ENCODE results near the gene UBQLN4.

Gene UBQLN4

DNA sequence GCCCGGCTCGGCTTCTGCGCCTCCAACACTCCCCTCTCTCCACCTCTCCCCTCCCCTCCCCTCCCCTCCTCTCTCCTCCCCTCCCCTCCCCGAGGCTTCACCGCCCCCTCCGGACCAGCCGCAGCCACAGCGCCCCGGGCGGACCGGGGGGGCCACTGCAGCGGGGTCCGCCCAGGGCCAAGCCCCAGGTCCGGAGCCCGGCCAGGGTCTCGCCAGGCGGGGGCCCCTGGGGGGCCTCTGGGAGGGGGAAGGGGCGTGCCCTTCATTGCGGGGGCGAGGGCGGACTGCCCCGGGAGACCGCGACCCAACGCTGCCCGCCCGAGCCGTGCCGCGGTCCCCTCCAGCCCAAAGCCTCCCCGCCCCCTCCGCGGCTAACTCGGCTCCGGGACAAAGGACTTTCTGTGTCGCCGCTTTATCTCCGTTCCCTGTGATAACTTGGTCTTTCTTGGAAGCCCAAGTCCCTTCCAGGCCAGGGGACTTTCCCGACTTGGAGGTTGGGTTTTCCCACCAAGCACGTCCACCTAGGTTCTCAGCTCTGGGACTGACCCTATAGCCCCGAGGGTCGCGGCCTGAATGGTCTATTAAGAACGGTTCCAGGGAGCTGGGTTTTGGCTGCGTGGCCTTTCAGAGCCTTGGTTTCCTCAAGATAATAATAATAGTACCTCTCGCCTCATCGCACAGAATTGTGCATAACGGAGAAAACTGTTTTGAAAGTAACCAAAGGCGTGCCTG is at the start of gene UBQLN4:
TSS of gene UBQLN4 (minus strand) at position 31 of the 732 bp plus-strand sequence. CDS start 97 bp downstream, outside the sequence.
- DNase-seq: peak; percentile 92

DNA sequence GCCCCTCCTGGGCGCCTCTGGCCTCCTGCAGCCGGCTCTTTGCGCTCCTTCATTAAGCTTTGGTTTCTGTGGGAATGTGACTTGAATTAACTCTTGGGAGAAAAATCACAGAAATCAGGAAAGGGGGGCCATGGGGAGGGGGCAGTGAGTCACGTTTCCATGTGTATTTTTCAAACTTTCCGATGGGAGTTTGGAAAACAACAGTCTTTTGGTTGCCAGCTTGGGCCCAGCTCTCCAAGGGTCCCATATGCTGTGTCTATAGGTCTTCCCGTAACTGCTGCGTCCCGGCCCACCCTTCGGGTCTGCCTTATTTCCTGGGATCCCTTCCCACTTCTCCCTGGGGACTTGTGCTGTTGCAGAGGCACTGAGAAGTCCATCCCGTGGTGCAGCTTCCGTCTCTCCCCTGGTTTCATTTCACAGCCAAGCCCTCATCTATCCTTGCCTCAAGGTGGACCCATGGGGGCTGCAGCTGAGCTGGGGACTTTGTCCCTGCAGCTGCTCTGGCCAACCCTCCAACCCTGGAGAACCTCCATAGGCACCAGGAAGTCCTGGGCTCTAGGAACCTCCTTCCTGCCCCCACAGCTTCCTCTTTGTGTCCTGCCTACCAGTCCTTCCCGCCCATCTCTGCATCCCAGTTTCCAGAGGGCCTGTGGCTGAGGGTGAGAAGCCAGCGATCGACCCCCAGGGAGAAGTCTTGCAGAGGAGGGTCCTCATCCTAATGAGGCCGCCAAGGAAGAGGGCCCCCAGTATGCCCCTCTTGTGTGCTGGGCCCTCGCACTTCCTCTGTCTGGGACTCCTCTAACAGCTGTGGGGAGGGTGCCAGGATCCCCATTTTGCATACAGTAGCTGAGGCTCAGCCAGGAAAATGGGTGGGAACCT is 49.3 kb upstream of the UBQLN4 start:
- no peak for DNase-seq

DNA sequence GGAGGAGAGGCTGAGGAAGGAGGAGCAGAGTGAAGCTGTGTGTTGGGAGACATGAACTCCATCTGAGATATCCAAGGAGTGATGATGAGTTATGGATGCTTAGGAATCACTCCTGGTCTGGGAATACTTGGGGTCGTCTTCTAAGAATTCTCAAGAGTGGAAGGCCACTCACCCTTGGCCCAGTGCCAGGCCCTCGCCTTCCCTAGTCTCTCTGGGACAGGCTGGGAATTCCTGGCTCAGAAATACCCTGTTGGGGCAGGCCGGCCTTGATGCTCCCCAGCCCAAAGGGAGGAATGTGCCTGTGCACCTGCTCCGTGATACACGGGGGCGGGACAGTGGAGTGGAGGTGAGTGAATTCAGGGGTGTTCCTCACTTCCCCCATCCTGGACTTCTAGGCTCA is 48.3 kb upstream of the UBQLN4 start:
- no peak for DNase-seq

DNA sequence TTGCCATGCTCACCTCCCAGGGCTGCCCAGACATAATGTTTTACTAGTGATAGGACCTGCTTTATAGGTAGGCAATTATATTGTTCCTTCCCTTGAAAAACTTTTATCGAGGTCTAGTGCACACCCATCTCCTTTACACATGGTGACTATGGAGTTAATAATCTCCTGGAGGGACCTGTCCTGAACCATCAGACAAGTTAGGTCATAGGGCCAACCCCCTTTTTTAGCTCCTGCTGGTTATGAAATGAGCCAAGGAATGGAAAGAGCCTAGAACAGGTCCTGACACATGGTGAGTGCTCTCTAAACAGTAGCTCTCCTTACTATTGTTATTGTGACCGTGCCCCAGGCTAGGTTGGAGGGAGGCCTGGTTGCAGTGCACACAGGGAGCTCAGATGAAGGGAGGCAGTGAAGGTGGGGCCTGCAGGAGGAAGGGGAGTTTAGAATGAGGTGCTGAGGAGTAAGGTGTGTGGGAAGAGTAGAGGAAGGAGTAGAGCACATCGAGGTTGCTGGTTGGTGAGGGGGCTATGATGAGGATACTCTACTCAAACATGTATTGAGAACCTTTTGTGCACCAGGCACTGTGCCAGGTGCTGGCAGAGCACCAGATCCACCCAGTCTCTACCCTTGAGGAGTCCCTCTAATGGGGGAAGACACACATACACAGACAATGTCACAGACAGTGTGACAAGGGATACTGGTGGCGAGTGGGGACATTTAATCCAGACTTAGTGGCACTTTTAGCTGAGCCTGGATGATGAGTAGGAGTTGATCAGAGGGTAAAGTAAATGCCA is 46.8 kb upstream of the UBQLN4 start:
- DNase-seq: no peak

DNA sequence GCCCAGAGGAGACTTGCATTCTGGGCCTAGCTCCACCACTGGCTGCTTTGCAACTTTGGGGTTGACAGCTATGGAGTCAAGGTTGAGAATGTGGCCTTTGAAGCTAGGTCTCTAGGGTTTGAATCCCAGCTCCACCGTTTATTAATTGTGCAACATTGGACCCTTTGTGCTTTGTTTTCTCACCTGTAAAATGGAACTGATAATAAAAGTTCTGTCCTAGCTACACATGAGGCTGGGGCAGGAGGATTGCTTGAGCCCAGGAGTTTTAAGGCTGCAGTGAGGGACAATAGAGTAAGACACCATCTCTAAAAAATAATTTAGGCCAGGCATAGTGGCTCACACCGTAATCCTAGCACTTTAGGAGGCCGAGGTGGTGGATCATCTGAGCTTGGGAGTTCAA is 45.7 kb upstream of the UBQLN4 start:
- DNase-seq: no peak

DNA sequence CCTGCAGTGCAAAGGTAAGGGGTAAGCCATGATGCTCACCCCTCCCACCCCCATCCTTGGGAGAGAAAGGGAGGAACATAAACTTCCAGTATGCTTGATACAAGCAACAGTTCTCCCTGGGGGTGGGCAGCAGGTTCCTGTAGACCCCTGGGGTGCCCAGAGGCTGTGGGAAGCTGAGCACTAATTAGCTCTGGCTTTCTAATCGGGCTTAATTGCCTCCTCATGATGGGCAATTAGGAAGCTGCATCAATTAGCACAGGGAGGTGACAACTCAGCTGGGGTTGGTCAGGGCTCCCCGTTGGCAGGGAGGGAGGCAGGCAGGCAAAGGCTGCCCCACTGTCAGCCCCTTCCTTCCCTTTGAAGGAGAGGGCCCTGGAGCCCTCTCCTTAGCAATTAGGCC is 45.2 kb upstream of the UBQLN4 start:
- DNase-seq: no peak

DNA sequence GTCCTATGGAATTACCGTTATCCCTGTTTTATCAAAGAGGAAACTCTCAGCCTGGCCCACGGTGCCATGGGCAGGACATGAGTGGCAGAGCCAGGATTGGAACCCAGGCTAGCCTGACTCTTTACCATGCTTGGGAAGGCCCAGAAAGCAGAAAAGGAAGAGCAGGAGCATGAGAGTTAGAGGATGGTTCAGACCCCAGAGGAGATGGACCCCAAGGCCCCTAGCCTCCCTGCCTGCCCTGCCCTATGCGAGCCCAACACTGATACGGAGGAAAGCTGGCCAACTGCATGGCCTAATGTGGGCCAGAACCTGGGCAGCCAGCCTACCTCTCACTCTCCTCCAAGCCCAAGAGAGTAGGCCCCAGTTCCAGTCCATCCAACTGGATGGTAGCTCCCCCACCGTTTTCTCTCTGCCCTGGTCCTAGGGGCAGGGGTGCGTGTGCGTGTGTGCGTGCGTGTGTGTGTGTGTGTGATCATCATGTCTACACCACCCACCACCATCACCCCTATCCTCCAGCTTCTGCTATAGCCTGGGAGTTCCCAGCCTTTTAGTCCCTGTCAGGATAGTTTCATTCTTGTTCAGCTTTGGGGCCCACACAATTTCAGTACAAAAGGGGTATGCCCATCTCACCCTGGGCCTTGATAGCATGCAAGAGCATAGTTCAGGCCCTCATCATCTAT is 44.0 kb upstream of the UBQLN4 start:
- DNase-seq: no peak

DNA sequence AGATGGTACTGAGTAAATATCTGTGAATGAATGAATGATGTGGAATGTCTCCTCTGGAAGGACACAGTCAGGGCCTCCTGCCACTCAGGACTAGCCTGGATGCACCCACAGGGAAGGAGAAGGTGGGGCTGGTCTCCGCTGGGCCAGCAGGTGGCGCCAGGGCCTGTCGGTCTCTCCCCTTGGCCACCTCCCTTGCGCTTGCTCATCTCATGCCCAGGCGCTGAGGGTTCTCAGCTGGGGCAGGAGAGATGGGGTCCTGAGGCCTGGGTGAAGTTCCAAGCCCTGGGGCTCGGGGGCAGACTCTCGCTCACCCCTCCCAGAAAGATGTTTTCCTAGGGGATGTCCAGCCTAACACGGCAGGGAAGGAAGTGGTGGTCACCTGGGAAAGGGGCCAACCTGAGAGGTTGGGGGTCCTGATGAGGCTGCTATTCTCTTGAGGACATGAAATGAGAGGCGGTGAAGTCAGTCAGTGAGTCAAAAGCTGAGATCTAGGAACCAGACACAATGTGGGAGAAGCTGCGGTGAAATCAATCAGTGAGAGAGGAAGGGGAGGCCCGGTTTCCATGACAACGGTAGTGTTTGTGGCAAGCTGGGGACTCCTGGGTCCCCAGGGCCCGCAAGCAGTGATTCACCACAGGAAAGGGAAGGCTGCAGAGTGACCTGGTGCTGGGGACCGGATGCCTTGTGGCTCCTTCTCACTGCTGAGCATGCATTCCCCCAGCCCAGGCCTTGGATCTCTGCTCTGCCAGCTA is 43.2 kb upstream of the UBQLN4 start:
- DNase-seq: peak; percentile 91

DNA sequence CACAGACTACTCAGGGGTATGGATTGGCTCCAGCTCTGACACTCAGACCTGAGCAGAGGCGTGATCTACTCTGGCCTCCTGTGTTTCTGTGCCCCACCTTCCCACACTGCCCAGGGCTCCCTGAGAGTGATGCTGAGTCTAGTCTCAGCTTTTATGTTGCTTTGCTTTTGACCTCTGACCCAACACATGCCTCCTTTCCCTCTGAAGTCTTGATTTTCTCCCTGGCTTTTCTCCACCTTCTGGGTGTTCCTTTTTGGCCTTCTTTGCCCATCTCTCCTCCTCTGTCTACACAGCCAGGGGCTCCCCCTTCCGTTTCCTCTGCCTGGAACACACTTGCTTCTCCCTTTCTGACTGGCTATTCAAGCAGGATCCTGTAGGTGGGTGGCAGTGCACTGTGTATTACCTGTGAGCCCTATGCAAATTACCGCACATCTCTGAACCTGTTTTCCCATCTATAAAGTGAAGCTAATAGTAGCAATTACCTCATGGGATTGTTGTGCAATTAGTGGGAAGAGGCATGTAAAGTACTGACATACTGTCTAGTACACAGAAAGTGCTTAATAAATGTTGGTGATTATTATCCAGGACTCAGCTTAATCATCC is 42.4 kb upstream of the UBQLN4 start:
- DNase-seq: no peak

DNA sequence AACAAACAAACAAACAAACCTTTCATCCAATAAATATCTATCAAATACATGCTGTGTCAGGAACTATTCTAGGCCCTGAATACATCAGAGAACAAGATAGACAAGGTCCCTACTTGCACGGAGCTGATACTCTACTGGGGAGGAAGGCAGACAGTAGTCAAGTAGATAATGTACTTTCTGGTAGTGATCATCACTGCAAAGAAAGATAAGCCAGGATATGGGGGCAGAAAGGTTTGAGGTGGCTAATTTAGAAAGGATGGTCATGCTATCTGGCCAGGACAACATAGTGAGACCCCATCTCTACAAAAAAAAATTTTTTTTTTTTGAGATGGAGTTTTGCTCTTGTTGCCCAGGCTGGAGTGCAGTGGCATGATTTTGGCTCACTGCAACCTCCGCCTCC is 38.0 kb upstream of the UBQLN4 start:
- DNase-seq: no peak

DNA sequence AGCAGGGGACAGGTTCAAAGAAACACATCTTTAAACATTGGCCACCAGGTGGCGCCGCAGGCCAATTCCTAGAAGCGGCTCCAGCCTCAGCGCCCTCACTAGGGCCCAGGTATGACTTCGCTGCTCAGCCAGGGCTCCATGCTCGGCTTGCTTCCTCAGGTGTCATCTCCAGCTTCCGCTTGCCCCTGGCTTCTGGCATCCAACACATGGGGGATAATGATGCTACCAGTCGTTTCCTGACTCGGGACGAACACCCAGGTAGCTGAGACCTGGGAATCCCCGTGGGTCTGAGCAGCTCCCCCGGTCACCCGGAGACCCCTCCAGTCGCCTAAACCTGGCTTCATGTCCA is 37.2 kb upstream of the UBQLN4 start:
- DNase-seq: peak; percentile 96

DNA sequence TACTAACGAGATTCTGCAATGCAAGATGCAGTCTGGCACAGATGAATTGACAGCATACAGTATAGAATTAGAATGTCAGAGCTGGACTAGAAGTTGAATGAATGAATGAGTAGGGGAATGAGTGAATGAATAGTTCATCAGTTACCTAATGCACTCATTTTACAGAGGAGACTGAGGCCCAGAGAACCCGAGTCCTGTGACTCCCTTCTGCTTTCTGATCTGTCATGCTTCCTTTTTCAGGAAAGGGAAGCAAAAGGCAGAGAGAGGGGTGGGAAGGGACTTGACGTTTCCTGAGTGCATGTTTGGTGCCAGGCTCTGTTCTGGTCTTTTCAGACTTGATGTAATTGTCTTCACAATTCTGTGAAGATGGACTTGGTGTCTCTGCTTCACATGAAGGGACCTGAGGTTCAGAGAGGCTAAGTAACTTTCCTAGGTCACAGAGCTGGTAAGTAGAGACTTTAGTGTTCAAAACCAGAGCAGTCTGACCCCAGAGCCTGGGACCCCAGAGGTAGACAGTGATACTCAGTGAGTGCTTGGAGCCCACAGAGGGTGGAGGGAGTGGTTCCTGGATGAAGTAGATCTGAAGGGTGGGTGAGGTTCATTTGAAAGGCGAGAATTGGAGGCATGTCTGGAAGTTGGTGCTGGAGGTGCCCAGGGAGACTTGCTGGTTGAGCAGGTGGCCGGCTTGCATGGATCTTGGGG is 36.7 kb upstream of the UBQLN4 start:
- DNase-seq: no peak

DNA sequence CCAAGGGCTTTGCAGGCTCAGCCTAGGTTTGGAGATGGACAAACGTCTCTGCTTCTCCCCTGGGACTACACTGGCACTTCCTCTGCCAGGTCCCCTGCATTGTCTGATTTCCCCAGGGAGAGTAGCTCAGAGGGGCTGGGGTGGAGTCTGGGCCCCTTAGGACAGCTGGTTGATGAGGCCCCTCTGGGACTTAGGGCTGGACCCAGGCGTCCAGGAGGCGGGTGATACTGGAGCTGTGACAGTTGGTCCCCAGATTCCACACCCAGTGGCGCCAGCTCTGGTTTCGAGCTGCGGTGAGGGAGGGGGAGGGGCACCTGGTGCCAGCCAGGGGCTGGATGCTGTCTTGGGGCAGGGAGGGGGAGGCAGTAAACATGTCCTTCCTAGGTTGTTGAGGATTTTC is 36.1 kb upstream of the UBQLN4 start:
- DNase-seq: no peak

DNA sequence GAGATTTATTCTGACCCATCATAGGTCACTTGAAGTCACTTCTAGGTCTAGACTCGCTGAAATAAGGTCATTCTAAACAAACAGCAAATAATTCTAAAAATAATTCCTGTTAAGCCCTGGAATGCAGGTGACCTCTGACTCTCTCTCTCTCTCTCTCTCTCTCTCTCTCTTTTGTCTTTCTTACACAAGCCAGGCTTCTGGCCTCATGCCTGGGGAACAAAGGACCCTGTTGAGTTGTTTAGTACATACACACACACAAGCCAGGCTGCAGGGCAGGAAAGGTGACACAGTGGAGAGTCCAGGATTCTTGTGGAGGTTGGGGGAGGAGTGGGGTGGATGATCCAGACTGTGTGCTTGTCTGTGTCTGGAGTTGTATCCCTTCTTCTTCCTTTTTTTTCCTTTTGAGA is 32.7 kb upstream of the UBQLN4 start:
- DNase-seq: no peak

DNA sequence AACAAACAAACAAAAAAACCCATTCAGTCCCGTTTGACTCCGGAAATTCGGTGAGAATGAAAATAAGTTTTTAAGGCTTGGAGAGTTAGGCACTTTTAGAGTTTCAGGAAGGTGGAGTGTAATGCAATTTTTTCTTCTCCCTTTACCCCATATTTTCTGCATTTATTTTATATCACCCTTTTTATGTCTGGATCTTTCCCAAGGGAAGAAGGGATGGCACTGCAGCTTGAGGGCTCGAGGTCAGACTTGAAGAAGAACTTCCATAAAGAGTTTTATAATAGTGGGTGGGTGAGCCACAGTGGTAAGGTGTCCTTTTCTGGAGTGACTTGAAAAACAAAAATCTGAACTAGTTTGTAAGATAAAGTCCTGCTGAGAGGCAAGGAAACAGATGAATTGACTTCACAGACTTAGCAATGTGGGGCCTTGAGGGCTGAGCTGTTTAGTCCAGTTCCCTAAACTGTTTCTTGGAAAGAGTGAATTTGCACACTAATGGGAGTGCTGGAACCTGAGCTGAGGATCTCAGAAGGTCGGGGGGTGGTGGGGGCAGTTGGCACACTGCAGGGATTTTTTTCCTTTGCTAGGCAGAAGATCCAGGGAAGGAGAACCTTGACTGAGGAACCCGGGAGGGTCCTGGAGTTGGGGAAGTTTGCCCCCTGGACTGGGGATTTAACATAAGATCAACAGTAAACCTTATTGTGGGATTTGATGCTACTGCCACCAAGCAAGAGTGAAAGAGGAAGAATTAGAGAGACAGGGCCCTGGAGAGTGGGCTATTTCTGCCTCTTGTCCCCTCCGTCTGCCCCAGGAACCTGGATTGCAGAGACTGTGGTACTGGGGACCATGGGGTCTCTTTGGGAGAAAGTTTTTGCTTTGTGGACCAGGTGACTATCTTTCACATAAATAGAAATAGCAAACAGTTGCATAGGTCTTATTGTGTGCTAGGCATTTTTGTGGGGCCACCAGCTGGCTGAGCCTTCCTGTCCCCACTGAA is 30.5 kb upstream of the UBQLN4 start:
- DNase-seq: no peak

DNA sequence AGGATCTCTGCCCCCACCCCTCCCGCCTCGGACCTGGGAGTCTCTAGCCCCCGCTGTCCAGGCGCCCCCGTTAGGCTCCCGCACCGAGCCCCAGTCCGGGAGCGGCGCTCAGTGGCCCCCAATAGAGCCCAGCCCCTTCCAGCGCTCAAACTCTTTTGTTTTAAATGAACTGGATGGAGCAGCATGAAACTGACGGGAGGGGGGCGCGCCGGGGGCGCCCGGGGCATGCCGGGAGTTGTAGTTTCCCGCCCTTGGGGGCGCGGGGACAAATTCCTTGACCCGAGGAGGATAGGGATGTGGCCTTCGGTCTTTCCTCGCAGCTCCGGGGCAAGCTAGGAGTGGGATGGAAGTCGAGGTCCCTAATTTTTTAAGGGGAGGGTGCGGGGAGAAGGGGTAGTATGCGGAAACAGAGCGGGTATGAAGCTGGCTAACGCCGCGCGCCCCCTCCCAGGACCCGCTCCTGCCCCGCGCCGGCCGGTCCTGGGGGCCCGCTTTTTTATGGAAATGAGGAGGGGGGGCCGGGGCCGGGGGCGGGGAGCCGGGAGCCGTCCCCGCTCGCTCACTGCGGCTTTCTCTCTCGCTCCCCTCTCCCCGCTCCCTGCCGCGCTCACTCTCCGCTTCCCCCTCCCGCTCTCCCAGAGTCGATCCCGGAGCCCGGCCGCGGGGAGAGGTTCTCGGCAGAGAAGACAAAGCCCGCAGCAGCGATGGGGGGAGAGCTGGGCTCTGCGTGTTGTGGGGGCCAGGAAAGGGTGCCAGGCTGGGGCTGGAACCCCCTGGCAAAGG is 28.9 kb upstream of the UBQLN4 start, which contains the start of gene MEX3A:
TSS of gene MEX3A (minus strand) at position 157 of the 783 bp plus-strand sequence. CDS start 467 bp downstream, outside the sequence.
- peak; percentile 71 for DNase-seq

DNA sequence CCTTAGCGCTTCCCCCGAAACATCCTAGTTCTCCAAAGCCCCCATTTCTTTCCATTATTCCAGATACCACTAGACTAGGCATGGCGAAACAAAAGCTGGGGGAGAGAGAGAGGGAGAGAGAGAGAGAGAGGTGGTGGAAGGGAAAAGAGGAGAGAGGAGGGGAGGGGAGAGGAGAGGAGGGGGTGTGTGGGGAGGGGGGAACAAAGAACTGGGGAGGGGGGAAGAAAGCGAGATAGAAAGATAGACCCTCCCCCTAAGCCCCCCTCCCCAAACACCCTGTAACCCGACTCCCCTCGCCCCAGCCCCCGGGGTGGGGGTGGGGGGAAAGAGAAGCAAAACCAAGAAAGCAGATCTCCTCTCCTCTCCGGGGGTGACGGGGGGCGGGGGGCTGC is 28.3 kb upstream of the UBQLN4 start:
- no peak for DNase-seq

DNA sequence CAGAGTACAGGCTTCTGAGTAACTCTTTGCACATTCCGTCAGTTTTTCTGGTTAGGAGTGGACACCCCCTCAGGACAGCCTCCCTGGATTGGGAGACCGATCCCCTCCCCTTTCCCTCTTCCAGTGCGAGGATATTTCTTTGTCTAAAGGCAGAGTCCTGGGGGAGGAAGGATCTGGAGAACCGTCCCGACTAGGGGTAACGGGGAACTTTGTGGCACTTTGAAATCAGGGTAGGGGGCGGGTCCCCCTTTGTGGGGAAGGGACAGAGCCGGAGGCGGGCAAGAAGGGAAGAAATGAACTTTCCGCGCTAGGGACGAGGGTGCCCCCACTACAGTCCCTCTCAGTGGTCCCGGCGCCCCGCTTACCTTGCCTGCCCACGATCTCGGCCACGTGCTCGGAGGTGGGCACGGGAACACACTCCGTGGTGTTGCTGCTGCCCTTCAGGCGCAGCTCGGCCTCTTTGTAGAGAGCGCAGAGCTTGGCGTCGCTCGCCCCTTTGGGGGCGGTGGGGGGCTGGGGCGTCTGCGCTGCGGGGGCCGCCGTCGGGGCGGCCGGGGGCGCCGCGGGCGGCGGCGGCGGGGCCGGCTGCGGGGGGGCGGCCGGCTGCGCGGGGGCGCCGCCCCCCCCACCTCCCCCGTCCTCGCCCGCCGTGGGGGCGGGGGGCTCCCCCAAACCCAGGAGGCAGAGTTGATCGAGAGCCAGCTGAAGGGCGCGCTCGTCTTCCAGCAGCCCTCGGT is 27.8 kb upstream of the UBQLN4 start:
- DNase-seq: no peak
